BLaER1 treated with 17β-estradiol and CSF1 and Interleukin-3, amounts not matched to agents 10 nM and 100 nM (cell line): ENCODE data around the gene MSRB3.
A peak's percentile ranks its signal among the peaks of the same experiment; 100 is the strongest.

Source experiments
- H3K27ac ChIP-seq, 11 experiments: shearing (Covaris generic); formaldehyde crosslinking; 2 replicates each; pipeline ENCODE4 v1.8.1; 2022
- H3K27me3 ChIP-seq, 11 experiments: shearing (Covaris generic); formaldehyde crosslinking; 2 replicates each; pipeline ENCODE4 v1.8.1; 2022
- H3K36me3 ChIP-seq, 11 experiments: shearing (Covaris generic); formaldehyde crosslinking; 2 replicates each; pipeline ENCODE4 v1.8.1; 2022
- H3K4me1 ChIP-seq, 10 experiments: shearing (Covaris generic); formaldehyde crosslinking; 2 replicates each; pipeline ENCODE4 v1.8.1; 2022
- H3K4me2 ChIP-seq, 11 experiments: shearing (Covaris generic); formaldehyde crosslinking; 2 replicates each; pipeline ENCODE4 v1.8.1; 2022
- H3K4me3 ChIP-seq, 10 experiments: shearing (Covaris generic); formaldehyde crosslinking; 2 replicates each; pipeline ENCODE4 v1.8.1; 2022
- H3K9ac ChIP-seq, 11 experiments: shearing (Covaris generic); formaldehyde crosslinking; 2 replicates each; pipeline ENCODE4 v1.8.1; 2022
- H3K9me3 ChIP-seq, 11 experiments: shearing (Covaris generic); formaldehyde crosslinking; replicated peaks in 1 of 11; 2 replicates each; pipeline ENCODE4 v1.8.1; 2022
- H4K20me1 ChIP-seq, 11 experiments: shearing (Covaris generic); formaldehyde crosslinking; 2 replicates each; pipeline ENCODE4 v1.8.1; 2022
- Cebpa-rat ChIP-seq, 11 experiments: shearing (Covaris generic); IDR thresholded peaks; 2 replicates each; pipeline ENCODE4 v1.8.1; 2022

Gene MSRB3

GRCh38 chr12:65339161-65339560 is 60.7 kb downstream of the MSRB3 start:
- H3K27ac ChIP-seq = no peak overlapping the region
- H3K4me3 ChIP-seq = no peak overlapping the region
- no peak overlapping the region for H3K4me2 ChIP-seq
- peaks cover 0 to 8% (median 3%) of the 10 kb centered on the region in 10 experiments; a peak in 7 of 20 replicates for H3K4me1 ChIP-seq
- no peak overlapping the region for H3K9ac ChIP-seq
- no peaks in the 10 kb centered on the region for H3K27me3 ChIP-seq
- peaks cover 0 to 9% (median 0%) of the 10 kb centered on the region in 11 experiments; a peak in 2 of 22 replicates for H3K9me3 ChIP-seq
- no peak for TF ChIP-seq Cebpa-rat (IDR thresholded peaks at IDR 0.05)
- H3K36me3 ChIP-seq = no peaks in the 10 kb centered on the region
- no peaks in the 10 kb centered on the region for H4K20me1 ChIP-seq

- no peak overlapping the region for H3K4me3 ChIP-seq
- no peak overlapping the region for H3K9ac ChIP-seq
- no peak overlapping the region for H3K4me2 ChIP-seq
- no peaks in the 10 kb centered on the region for H3K27me3 ChIP-seq
- TF ChIP-seq Cebpa-rat (IDR thresholded peaks at IDR 0.05) = no peak
- H3K36me3 ChIP-seq = no peaks in the 10 kb centered on the region
- no peaks in the 10 kb centered on the region for H3K4me1 ChIP-seq
- H3K9me3 ChIP-seq = peaks cover 0 to 9% (median 0%) of the 10 kb centered on the region in 11 experiments; a peak in 5 of 22 replicates
- H4K20me1 ChIP-seq = no peaks in the 10 kb centered on the region
- H3K27ac ChIP-seq = no peak overlapping the region
These were observed 64.7 kb downstream of the MSRB3 start for GRCh38 chr12:65343230-65343629.

DNA sequence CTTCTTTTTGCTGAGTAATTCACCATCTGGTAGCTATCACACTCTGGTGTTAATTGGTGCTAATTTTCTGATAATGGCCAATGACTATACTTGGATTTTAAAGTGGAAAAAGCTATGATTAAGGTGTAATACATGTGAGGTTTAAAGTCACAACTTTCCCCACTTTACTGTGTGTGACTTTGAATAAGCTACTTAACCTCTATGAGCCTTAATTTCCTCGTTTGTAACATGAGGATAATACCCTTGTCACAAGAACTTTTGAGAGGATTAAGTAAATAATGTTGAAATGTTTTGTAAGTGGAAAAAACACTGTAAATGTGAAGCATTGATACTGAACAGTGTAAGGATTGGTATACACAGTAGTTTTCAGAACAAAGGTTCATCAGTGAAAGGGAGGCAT is 65.3 kb downstream of the MSRB3 start:
- Histone ChIP-seq H3K36me3 (no peaks in the 10 kb centered on the region), H4K20me1 (no peaks in the 10 kb centered on the region), H3K9me3 (peaks cover 0 to 6% (median 0%) of the 10 kb centered on the region in 11 experiments; a peak in 5 of 22 replicates), H3K27me3 (no peaks in the 10 kb centered on the region), H3K27ac (no peak overlapping the region), H3K9ac (no peak overlapping the region), H3K4me2 (no peak overlapping the region), H3K4me1 (no peaks in the 10 kb centered on the region), H3K4me3 (no peak overlapping the region)
- no peak for TF ChIP-seq Cebpa-rat (IDR thresholded peaks at IDR 0.05)

DNA sequence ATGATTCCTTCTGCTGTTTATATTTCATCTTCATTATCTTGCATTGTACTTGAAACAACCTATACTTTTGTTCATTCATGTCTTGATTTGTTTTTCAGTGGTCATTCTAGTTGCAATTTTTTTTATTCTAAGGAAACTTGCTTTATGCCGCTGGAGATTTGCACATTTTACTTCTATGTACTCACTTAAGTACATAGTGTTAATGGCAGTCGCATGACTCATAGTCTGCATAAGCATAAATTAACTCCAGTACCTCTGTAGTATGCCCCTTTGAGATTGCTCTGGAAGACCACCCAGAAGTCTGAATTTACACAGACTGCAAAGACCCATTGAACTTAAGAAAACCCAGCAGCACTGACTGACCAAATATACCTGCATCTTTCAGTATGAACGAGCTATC is 77.0 kb downstream of the MSRB3 start:
- Histone ChIP-seq H3K9me3 (no peaks in the 10 kb centered on the region; a peak in 2 of 22 replicates), H3K4me3 (no peak overlapping the region), H4K20me1 (no peaks in the 10 kb centered on the region), H3K27me3 (no peaks in the 10 kb centered on the region), H3K9ac (no peak overlapping the region), H3K27ac (no peak overlapping the region), H3K36me3 (no peaks in the 10 kb centered on the region), H3K4me2 (no peak overlapping the region), H3K4me1 (no peaks in the 10 kb centered on the region)
- TF ChIP-seq Cebpa-rat (IDR thresholded peaks at IDR 0.05) = no peak

GRCh38 chr12:65362234-65363031 is 84.0 kb downstream of the MSRB3 start:
- Histone ChIP-seq H3K27ac (no peak overlapping the region), H3K4me2 (no peak overlapping the region), H3K36me3 (no peaks in the 10 kb centered on the region), H3K27me3 (no peaks in the 10 kb centered on the region), H3K4me3 (no peak overlapping the region), H3K4me1 (no peaks in the 10 kb centered on the region), H3K9ac (no peak overlapping the region), H4K20me1 (no peaks in the 10 kb centered on the region), H3K9me3 (peaks cover 0 to 18% (median 6%) of the 10 kb centered on the region in 11 experiments; a peak in 10 of 22 replicates)
- TF ChIP-seq Cebpa-rat (IDR thresholded peaks at IDR 0.05) = no peak

DNA sequence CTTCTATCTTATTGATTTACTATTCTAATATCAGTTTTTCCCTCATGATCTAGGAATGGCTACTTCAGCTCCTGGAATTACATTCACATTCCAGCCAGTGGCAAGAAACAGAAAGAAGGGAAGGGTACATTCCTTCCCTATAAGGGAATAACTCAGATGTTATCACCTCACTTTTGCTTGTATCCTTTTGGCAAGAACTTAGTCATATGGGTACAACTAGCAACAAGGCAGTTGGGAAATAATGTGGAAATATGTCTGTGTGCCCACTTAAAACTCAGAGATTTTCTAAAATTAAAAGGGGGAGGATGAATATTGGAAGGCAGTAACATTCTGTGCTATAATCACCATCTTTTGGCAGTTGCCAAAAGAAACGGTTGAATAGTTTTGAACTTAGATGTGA is 85.6 kb downstream of the MSRB3 start:
- no peak for TF ChIP-seq Cebpa-rat (IDR thresholded peaks at IDR 0.05)
- H3K4me3 ChIP-seq = no peak overlapping the region
- H3K27me3 ChIP-seq = no peaks in the 10 kb centered on the region
- no peaks in the 10 kb centered on the region for H3K4me1 ChIP-seq
- no peak overlapping the region for H3K9ac ChIP-seq
- no peaks in the 10 kb centered on the region for H3K36me3 ChIP-seq
- no peaks in the 10 kb centered on the region for H4K20me1 ChIP-seq
- no peak overlapping the region for H3K4me2 ChIP-seq
- H3K27ac ChIP-seq = no peak overlapping the region
- peaks cover 0 to 18% (median 6%) of the 10 kb centered on the region in 11 experiments; a peak in 9 of 22 replicates for H3K9me3 ChIP-seq

DNA sequence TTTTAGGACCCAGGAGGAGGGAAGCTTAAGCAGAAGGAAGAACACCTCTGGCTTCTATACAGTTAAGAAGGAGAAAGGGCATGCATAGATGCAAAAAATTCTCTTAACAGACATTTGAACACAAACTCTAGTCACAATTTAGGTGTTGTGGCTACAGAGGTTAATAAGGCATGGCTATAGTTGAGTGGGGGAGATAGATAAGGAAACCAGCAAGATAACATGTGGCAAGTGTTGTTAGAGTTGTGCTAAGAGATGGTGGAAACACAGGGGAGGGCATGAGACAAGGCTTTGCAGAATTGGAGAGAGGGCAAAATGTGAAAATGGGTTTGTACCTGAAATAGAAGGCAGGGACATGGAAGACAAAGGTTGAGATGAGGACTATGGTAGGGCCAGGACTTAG is 88.9 kb downstream of the MSRB3 start:
- H3K36me3 ChIP-seq = no peaks in the 10 kb centered on the region
- peaks cover 0 to 5% (median 0%) of the 10 kb centered on the region in 10 experiments; a peak in 4 of 20 replicates for H3K4me1 ChIP-seq
- no peak overlapping the region for H3K9ac ChIP-seq
- no peak overlapping the region for H3K27ac ChIP-seq
- no peak for TF ChIP-seq Cebpa-rat (IDR thresholded peaks at IDR 0.05)
- peaks cover 0 to 19% (median 6%) of the 10 kb centered on the region in 11 experiments; a peak in 8 of 22 replicates for H3K9me3 ChIP-seq
- no peaks in the 10 kb centered on the region for H4K20me1 ChIP-seq
- no peaks in the 10 kb centered on the region for H3K27me3 ChIP-seq
- no peak overlapping the region for H3K4me2 ChIP-seq
- no peak overlapping the region for H3K4me3 ChIP-seq

DNA sequence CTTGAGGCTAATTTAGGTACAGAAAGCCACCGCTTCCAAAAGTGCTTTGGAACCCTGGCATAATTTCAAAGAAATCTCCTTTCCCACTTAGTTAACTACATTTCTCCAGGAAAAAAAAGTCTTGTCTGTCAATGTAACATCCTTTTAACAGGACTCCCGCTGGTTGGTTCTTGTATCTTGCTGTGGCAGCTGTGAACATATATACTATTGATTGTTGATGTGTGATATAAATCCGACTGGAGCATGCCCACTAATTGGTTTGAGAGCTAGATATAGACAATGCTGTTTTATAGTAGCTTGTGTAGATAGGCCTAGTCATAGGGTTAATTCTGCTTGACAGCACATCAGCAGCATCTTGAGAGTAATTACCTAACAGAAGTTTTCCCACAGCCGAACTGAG is 89.6 kb downstream of the MSRB3 start:
- Histone ChIP-seq H3K4me3 (no peak overlapping the region), H3K9me3 (peaks cover 0 to 25% (median 6%) of the 10 kb centered on the region in 11 experiments; a peak in 9 of 22 replicates), H3K36me3 (no peaks in the 10 kb centered on the region), H4K20me1 (no peaks in the 10 kb centered on the region), H3K27me3 (no peaks in the 10 kb centered on the region), H3K4me1 (peaks cover 0 to 10% (median 0%) of the 10 kb centered on the region in 10 experiments; a peak in 4 of 20 replicates), H3K9ac (no peak overlapping the region), H3K27ac (no peak overlapping the region), H3K4me2 (no peak overlapping the region)
- no peak for TF ChIP-seq Cebpa-rat (IDR thresholded peaks at IDR 0.05)

GRCh38 chr12:65372574-65372973 is 94.1 kb downstream of the MSRB3 start:
- Histone ChIP-seq H3K4me3 (no peak overlapping the region), H3K9me3 (peaks cover 0 to 28% (median 12%) of the 10 kb centered on the region in 11 experiments; a peak in 13 of 22 replicates), H3K4me1 (peaks cover 0 to 10% (median 0%) of the 10 kb centered on the region in 10 experiments; a peak in 4 of 20 replicates), H3K4me2 (peak overlapping the region in 1 of 11 experiments; percentile 18; a peak in 1 of 22 replicates), H3K36me3 (no peaks in the 10 kb centered on the region), H3K9ac (no peak overlapping the region), H4K20me1 (no peaks in the 10 kb centered on the region), H3K27me3 (no peaks in the 10 kb centered on the region), H3K27ac (no peak overlapping the region)
- TF ChIP-seq Cebpa-rat (IDR thresholded peaks at IDR 0.05) = no peak
